OCI-LY1 (cell line): Measurements from ENCODE around the gene UBR2.

Experiments used
- H2AFZ ChIP-seq: fragments of 200-600 bp; sonication (generic), shearing (Covaris generic); 2 replicates; pipeline ENCODE4 v1.6.0; 2014; ENCODE audit warnings: antibody characterized with exemption, mild to moderate bottlenecking, low read length
- H3F3A ChIP-seq: fragments of 200-600 bp; sonication (generic), shearing (Covaris generic); 2 replicates; pipeline ENCODE4 v1.6.0; 2014; ENCODE audit warnings: mild to moderate bottlenecking, antibody characterized with exemption, low read length, moderate library complexity; ENCODE audit not compliant: insufficient read depth
- H3K27ac ChIP-seq: fragments of 200-600 bp; sonication (generic); 2 replicates; pipeline ENCODE4 v1.5.1; 2014; ENCODE audit warnings: low read length, mixed run types, mild to moderate bottlenecking, low read depth; ENCODE audit not compliant: poor library complexity, severe bottlenecking
- H3K27me3 ChIP-seq: fragments of 200-600 bp; sonication (generic); 2 replicates; pipeline ENCODE4 v1.6.0; 2014; ENCODE audit warnings: antibody characterized with exemption, mild to moderate bottlenecking, low read length, moderate library complexity; ENCODE audit not compliant: insufficient read depth
- H3K36me3 ChIP-seq: fragments of 200-600 bp; sonication (generic); 2 replicates; pipeline ENCODE4 v1.6.1; 2014; ENCODE audit warnings: mild to moderate bottlenecking, antibody characterized with exemption, low read length, moderate library complexity, mixed read lengths; ENCODE audit not compliant: insufficient read depth
- H3K4me1 ChIP-seq: fragments of 200-600 bp; sonication (generic); 2 replicates; pipeline ENCODE4 v1.5.1; 2014; ENCODE audit warnings: mild to moderate bottlenecking, low read length, moderate library complexity; ENCODE audit not compliant: insufficient read depth, severe bottlenecking
- H3K4me2 ChIP-seq: fragments of 200-600 bp; sonication (generic), shearing (Covaris generic); 2 replicates; pipeline ENCODE4 v1.6.1; 2014; ENCODE audit warnings: low read length
- H3K4me3 ChIP-seq: fragments of 200-600 bp; sonication (generic); 2 replicates; pipeline ENCODE4 v1.5.1; 2014; ENCODE audit warnings: low read length, low read depth, mild to moderate bottlenecking, mixed read lengths; ENCODE audit not compliant: poor library complexity, severe bottlenecking
- H3K79me2 ChIP-seq: fragments of 200-600 bp; shearing (Covaris generic); 2 replicates; pipeline ENCODE4 v1.6.1; 2016; ENCODE audit warnings: mixed run types, low read length, mixed read lengths; ENCODE audit not compliant: insufficient read depth
- H3K9ac ChIP-seq: fragments of 200-600 bp; sonication (generic), shearing (Covaris generic); 2 replicates; pipeline ENCODE4 v1.6.1; 2014; ENCODE audit warnings: mild to moderate bottlenecking, low read length, mixed read lengths
- H3K9me2 ChIP-seq: fragments of 200-600 bp; sonication (generic), shearing (Covaris generic); 2 replicates; pipeline ENCODE4 v1.6.1; 2014; ENCODE audit warnings: low read depth, mild to moderate bottlenecking, low read length, mixed read lengths
- H3K9me3 ChIP-seq: fragments of 200-600 bp; shearing (Covaris generic); 2 replicates; pipeline ENCODE4 v1.6.1; 2014; ENCODE audit warnings: low read length, mixed read lengths
- H4K20me1 ChIP-seq: fragments of 200-600 bp; sonication (generic), shearing (Covaris generic); 2 replicates; pipeline ENCODE4 v1.6.0; 2016; ENCODE audit warnings: mild to moderate bottlenecking, low read length; ENCODE audit not compliant: insufficient read depth
- EZH2 ChIP-seq: fragments of 200-600 bp; sonication (generic), shearing (Covaris generic); IDR thresholded peaks from 2 replicates; pipeline ENCODE4 v1.8.0; 2017; ENCODE audit warnings: borderline replicate concordance, mixed run types, mild to moderate bottlenecking, antibody characterized with exemption, low read length, moderate library complexity, mixed read lengths
- TF ChIP-seq, protein P1 (sequence below): fragments of 200-600 bp; sonication (generic), shearing (Covaris generic); IDR thresholded peaks from 2 replicates; pipeline ENCODE4 v1.5.1; 2017; ENCODE audit warnings: mild to moderate bottlenecking, antibody characterized with exemption, low read length, moderate library complexity, mixed read lengths

The UBR2 gene

DNA sequence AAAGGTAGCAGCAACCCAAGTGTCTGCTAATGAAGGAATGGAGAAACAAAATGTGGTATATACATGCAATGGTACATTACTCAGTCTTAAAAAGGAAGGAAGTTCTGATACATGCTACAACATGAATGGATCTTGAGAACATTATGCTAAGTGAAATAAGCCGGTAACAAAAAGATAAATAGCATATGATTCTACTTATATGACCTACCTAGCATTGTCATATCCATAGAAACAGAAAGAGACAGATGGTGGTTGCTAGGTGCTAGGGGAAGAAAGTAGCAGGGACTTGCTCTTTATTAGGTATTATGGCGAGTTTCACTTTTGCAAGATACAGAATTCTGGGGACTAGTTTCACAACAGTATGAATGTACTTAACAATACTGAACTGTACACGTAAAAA lies 46.6 kb downstream of the UBR2 start:
- Histone ChIP-seq H3K4me1 (no peaks in the 10 kb centered on the region), H3F3A (no peaks in the 10 kb centered on the region), H3K4me2 (no peak overlapping the region), H3K4me3 (no peak overlapping the region), H3K36me3 (peaks cover 34% of the 10 kb centered on the region), H2AFZ (no peak overlapping the region), H3K9me3 (no peaks in the 10 kb centered on the region), H3K27me3 (no peaks in the 10 kb centered on the region), H4K20me1 (no peaks in the 10 kb centered on the region), H3K9ac (no peak overlapping the region), H3K79me2 (no peaks in the 10 kb centered on the region), H3K27ac (no peak overlapping the region), H3K9me2 (no peaks in the 10 kb centered on the region)
- no peak for TF ChIP-seq EZH2
- TF ChIP-seq, protein P1, sequence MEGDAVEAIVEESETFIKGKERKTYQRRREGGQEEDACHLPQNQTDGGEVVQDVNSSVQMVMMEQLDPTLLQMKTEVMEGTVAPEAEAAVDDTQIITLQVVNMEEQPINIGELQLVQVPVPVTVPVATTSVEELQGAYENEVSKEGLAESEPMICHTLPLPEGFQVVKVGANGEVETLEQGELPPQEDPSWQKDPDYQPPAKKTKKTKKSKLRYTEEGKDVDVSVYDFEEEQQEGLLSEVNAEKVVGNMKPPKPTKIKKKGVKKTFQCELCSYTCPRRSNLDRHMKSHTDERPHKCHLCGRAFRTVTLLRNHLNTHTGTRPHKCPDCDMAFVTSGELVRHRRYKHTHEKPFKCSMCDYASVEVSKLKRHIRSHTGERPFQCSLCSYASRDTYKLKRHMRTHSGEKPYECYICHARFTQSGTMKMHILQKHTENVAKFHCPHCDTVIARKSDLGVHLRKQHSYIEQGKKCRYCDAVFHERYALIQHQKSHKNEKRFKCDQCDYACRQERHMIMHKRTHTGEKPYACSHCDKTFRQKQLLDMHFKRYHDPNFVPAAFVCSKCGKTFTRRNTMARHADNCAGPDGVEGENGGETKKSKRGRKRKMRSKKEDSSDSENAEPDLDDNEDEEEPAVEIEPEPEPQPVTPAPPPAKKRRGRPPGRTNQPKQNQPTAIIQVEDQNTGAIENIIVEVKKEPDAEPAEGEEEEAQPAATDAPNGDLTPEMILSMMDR, result no peak

DNA sequence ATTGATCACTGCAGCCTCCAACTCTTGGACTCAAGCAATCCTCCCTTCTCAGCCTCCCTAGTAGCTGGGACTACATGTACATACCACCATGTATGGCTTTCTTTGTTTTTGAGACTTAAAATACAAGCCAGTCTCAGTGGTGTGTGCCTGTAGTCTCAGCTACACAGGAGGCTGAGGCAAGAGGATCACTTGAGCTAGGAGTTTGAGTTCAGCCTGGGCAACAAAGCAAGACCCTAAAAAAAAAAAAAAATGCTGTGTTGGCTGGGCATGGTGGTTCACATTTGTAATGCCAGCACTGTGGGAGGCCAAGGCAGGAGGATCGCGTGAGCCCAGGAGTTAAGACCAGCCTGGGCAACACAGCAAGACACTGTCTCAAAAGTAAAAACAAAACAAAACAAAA lies 51.7 kb downstream of the UBR2 start:
- Histone ChIP-seq H3K27me3 (no peaks in the 10 kb centered on the region), H2AFZ (no peak overlapping the region), H3K4me3 (no peak overlapping the region), H3K36me3 (peaks cover 31% of the 10 kb centered on the region; the same call in 1 of the 2 replicates), H3K27ac (no peak overlapping the region), H3K9me2 (no peaks in the 10 kb centered on the region), H3K4me1 (no peaks in the 10 kb centered on the region), H3K79me2 (no peaks in the 10 kb centered on the region), H3K4me2 (no peak overlapping the region), H3K9ac (no peak overlapping the region), H3F3A (no peaks in the 10 kb centered on the region), H3K9me3 (no peaks in the 10 kb centered on the region), H4K20me1 (no peaks in the 10 kb centered on the region)
- no peak for TF ChIP-seq EZH2
- TF ChIP-seq, protein P1, result no peak

DNA sequence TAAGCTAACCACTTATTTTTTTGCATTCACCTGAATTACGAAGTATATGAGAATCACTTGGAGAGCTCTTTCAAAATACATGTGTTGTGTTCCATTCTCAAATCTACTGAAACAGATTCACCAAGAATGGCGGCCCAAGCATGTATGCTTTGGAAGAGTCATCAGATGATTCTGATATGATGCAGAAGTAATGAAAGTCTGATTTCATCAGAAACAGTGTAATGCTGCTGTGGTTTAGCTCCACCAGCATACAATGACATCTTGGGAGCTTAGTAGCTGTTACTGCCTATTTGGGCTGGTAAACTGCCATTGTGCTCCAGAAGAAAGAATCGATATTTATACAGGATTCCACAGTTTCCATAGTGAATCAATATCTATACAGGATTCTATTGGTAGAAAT lies 52.9 kb downstream of the UBR2 start:
- H2AFZ ChIP-seq, result no peak overlapping the region
- no peak overlapping the region for H3K9ac ChIP-seq
- H3F3A ChIP-seq, result no peaks in the 10 kb centered on the region
- no peaks in the 10 kb centered on the region for H3K9me3 ChIP-seq
- H3K27me3 ChIP-seq, result no peaks in the 10 kb centered on the region
- no peaks in the 10 kb centered on the region for H3K79me2 ChIP-seq
- no peak overlapping the region for H3K4me3 ChIP-seq
- H4K20me1 ChIP-seq, result no peaks in the 10 kb centered on the region
- H3K4me1 ChIP-seq, result no peaks in the 10 kb centered on the region
- H3K4me2 ChIP-seq, result no peak overlapping the region
- peaks cover 30% of the 10 kb centered on the region; the same call in 1 of the 2 replicates for H3K36me3 ChIP-seq
- TF ChIP-seq, protein P1, result no peak
- no peak for TF ChIP-seq EZH2
- H3K27ac ChIP-seq, result no peak overlapping the region
- no peaks in the 10 kb centered on the region for H3K9me2 ChIP-seq
